Measurements from ENCODE around the gene NAPG.

DNA sequence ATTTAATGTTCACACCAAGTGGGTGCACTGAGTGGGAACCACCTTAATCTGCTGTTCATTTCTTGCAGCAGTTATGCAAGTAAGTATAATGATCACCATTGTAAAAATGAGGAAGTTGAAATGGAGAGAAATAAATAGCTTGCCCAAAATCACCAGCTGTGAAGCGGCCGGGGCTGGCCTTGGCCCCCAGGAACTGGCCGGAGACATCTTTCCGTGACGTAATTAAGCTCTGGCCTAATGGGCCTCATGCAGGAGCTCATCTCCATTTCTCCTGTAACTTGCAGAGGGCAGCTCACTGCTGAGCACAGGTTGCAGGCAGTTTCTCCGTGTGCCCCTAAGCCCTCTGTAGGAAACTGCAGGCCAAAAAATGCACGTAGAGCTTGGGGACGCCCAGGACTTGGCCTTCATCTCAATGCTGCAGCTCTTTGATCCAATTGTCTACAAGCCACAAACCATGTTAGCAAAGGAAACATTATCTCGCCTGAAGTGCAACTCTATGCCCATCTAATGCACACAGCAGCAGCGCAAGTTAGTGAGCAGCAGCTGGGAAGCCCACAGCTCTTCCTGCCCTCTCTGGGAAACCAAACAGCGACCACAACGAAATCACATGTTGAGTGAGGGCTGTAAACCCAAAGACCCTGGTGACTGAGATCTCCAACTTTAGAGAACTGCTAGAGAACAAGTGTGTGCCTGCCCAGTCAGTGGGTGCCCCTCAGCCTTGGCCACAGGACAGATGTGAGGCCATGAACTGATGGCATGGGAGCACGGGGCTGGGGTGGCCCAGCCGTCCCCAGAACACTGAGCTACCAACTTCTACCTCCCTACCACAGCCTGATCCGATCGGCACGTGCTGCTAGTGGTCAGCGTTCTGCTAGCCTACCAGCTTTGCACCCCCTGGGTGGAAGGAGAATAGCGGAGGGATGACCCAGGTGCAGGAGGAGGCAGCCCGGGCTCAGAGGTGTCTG lies 42.6 kb upstream of the NAPG start:
- TF ChIP-seq, protein P1, sequence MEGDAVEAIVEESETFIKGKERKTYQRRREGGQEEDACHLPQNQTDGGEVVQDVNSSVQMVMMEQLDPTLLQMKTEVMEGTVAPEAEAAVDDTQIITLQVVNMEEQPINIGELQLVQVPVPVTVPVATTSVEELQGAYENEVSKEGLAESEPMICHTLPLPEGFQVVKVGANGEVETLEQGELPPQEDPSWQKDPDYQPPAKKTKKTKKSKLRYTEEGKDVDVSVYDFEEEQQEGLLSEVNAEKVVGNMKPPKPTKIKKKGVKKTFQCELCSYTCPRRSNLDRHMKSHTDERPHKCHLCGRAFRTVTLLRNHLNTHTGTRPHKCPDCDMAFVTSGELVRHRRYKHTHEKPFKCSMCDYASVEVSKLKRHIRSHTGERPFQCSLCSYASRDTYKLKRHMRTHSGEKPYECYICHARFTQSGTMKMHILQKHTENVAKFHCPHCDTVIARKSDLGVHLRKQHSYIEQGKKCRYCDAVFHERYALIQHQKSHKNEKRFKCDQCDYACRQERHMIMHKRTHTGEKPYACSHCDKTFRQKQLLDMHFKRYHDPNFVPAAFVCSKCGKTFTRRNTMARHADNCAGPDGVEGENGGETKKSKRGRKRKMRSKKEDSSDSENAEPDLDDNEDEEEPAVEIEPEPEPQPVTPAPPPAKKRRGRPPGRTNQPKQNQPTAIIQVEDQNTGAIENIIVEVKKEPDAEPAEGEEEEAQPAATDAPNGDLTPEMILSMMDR (IDR thresholded peaks at IDR 0.05), result no peak
- no peak for TF ChIP-seq MYC (IDR thresholded peaks at IDR 0.05; ENCODE audit: borderline replicate concordance, low read length)
- no peak for TF ChIP-seq EP300 (IDR thresholded peaks at IDR 0.05)
- no peak for TF ChIP-seq FOSL2 (IDR thresholded peaks at IDR 0.05)
- TF ChIP-seq FOSL2 (CRISPR knock-in tag; IDR thresholded peaks at IDR 0.05), result no peak
- TF ChIP-seq, protein P2, sequence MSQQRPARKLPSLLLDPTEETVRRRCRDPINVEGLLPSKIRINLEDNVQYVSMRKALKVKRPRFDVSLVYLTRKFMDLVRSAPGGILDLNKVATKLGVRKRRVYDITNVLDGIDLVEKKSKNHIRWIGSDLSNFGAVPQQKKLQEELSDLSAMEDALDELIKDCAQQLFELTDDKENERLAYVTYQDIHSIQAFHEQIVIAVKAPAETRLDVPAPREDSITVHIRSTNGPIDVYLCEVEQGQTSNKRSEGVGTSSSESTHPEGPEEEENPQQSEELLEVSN (IDR thresholded peaks at IDR 0.05; ENCODE audit: borderline replicate concordance, low read depth), result no peak
- TF ChIP-seq SREBF2 (IDR thresholded peaks at IDR 0.05), result no peak

Measured in A549 (cell line).